Cardiac septum (tissue), 1 donor: ENCODE data around the gene HRH2. TPM values are rescaled to one million over a fixed set of nuclear protein-coding genes. Genes with fewer than 3 reads are reported as not detected.
"Not testable (repeated sequence)": the region's sequence is repeated elsewhere in the genome, so short reads cannot be mapped to it uniquely, and the experiment has no call there.

Source experiments
- DNase-seq: peaks from one replicate; pipeline ENCODE4 v3.0.0-alpha.2; 2020; ENCODE audit warnings: low spot score
- intact Hi-C: fragments of 100-400 bp; cut with DNase I; formaldehyde crosslinking; loops from one replicate; pipeline ENCODE4 v1.14.0; 2022
- total RNA-seq: library from RNA; stranded (reverse); fragmentation: NEBNext Ultra II Directional; extraction: Animal tissue kit (Norgen Biotek cat#: 25700); gene quantifications from one replicate; pipeline ENCODE4 v1.2.1, GENCODE V29; 2021
- donor health status: DM: no; HTN: no; CAD: no.

The HRH2 gene
- total RNA-seq, 1 donor from 2014 or later: 60.1 TPM

- intact Hi-C loops: no loop called here
These were observed 19.6 kb upstream of the HRH2 start for GRCh38 chr5:175638305-175638704.

GRCh38 chr5:175640106-175640775, 17.6 kb upstream of the HRH2 start:
- DNase-seq: no peak
- intact Hi-C loops: no loop called here

More at GRCh38 chr5:175638305-175638704, 19.6 kb upstream of the HRH2 start:
- DNase-seq: no peak

GRCh38 chr5:175642998-175643397, 14.9 kb upstream of the HRH2 start:
- no peak for DNase-seq

GRCh38 chr5:175646251-175646650, 11.6 kb upstream of the HRH2 start:
- DNase-seq: no peak
- intact Hi-C loops: no loop called here

More at GRCh38 chr5:175642998-175643397, 14.9 kb upstream of the HRH2 start:
- intact Hi-C loops: no loop called here

- no peak for DNase-seq
- intact Hi-C loops: no loop called here
These were observed 7.9 kb upstream of the HRH2 start for GRCh38 chr5:175649967-175650366.

- DNase-seq, intact Hi-C loops: not testable (repeated sequence)
These were observed 7.3 kb upstream of the HRH2 start for GRCh38 chr5:175650430-175651205.

GRCh38 chr5:175652741-175653663, 4.9 kb upstream of the HRH2 start:
- DNase-seq: no peak
- intact Hi-C loops: no loop called here

- intact Hi-C loops: no loop called here
- no peak for DNase-seq
These were observed 4.1 kb upstream of the HRH2 start for GRCh38 chr5:175653763-175654162.

- intact Hi-C loops: no loop called here
- no peak for DNase-seq
These were observed 3.5 kb upstream of the HRH2 start for GRCh38 chr5:175654339-175654738.

- intact Hi-C loops: loop anchor here (5.0 kb wide), 1 partner anchor 48 kb away; no protein-coding TSS in a partner anchor
- no peak for DNase-seq
These were observed 3.1 kb upstream of the HRH2 start for GRCh38 chr5:175654807-175655206.

GRCh38 chr5:175655411-175655810, 2.5 kb upstream of the HRH2 start:
- intact Hi-C loops: loop anchor here (5.0 kb wide), 1 partner anchor 48 kb away; no protein-coding TSS in a partner anchor
- DNase-seq: no peak

- DNase-seq: no peak
- intact Hi-C loops: loop anchor here (2.0 to 5.0 kb wide), 2 partner anchors 50 to 84 kb away; no protein-coding TSS in a partner anchor
These were observed 905 bp upstream of the HRH2 start for GRCh38 chr5:175656966-175657365.

- intact Hi-C loops: loop anchor here (2.0 to 5.0 kb wide), 2 partner anchors 28 to 51 kb away; no protein-coding TSS in a partner anchor
- no peak for DNase-seq
These were observed 651 bp downstream of the HRH2 start for GRCh38 chr5:175658299-175659145.

GRCh38 chr5:175659546-175660253, 1.8 kb downstream of the HRH2 start:
- DNase-seq: no peak
- intact Hi-C loops: loop anchor here (2.0 to 5.0 kb wide), 2 partner anchors 27 to 52 kb away; no protein-coding TSS in a partner anchor

GRCh38 chr5:175663186-175664184, 5.6 kb downstream of the HRH2 start:
- DNase-seq: peak; percentile 86
- intact Hi-C loops: loop anchor here (2.0 kb wide), 1 partner anchor 17 kb away; no protein-coding TSS in a partner anchor

GRCh38 chr5:175664723-175665122, 6.9 kb downstream of the HRH2 start:
- intact Hi-C loops: loop anchor here (2.0 kb wide), 1 partner anchor 16 kb away; no protein-coding TSS in a partner anchor
- no peak for DNase-seq

GRCh38 chr5:175666216-175666615, 8.3 kb downstream of the HRH2 start:
- no peak for DNase-seq
- intact Hi-C loops: no loop called here
